ENCODE data around the gene C16orf89. TPM values are rescaled to one million over a fixed set of nuclear protein-coding genes. Genes with fewer than 3 reads are reported as not detected.

Gene C16orf89
- total RNA-seq, 2 donors from 2014 or later: not detected

DNA sequence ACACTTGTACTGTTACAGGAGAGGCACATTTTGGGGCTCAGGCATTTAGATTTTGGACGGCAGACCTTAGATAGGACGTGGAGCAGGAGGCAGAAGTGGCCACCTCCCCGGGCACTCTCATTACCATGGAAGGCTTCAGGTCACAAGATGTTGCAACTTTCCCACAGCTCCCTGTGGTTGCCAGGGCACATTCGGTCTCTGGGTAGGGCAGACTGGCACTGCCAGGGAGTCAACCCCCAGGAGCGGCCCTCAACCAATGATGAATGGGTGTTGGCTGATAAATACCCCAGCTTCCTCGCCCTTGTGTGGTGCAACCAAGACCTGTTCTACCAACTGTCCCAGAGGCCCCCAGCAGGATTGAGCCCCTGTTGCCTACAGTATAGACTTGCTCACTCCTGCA is 43.2 kb downstream of the C16orf89 start:
- DNase-seq (ENCODE audit: low spot score): no peak
- H3K27ac Mint-ChIP-seq: no peak overlapping the region
- no peak overlapping the region for H3K4me3 Mint-ChIP-seq
- no peaks in the 10 kb centered on the region for H3K27me3 Mint-ChIP-seq
- no peaks in the 10 kb centered on the region for H3K4me1 Mint-ChIP-seq (ENCODE audit: low read depth in 2 of 2)
- no peak for ATAC-seq
- no peaks in the 10 kb centered on the region for H3K36me3 Mint-ChIP-seq
- no peaks in the 10 kb centered on the region for H3K9me3 Mint-ChIP-seq

GRCh38 chr16:5020551-5020950 is 45.2 kb downstream of the C16orf89 start:
- Mint-ChIP-seq H3K9me3 (no peaks in the 10 kb centered on the region), H3K4me1 (ENCODE audit: low read depth in 2 of 2) (no peaks in the 10 kb centered on the region), H3K4me3 (no peak overlapping the region), H3K36me3 (no peaks in the 10 kb centered on the region), H3K27me3 (no peaks in the 10 kb centered on the region), H3K27ac (no peak overlapping the region)
- ATAC-seq (no peak), DNase-seq (ENCODE audit: low spot score) (no peak)

DNA sequence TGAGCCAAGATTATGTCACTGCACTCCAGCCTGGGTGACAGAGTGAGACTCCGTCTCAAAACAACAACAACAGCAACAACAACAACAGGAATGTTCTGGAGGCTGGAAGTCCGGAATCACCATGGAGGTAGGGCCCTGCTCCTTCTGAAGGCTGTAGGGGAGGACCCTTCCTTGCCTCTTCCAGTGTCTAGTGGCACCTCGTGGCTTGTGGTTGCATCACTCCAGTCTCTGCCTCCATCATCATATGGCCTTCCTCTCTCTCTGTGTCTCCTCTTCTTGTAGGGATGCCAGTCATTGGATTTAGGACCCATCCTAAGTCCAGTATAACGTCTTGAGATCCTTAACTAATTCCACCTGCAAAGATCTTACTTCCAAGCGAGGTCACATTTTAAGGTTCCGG is 46.0 kb downstream of the C16orf89 start:
- H3K9me3 Mint-ChIP-seq: no peaks in the 10 kb centered on the region
- H3K27me3 Mint-ChIP-seq: no peaks in the 10 kb centered on the region
- ATAC-seq (no peak), DNase-seq (ENCODE audit: low spot score) (no peak)
- H3K4me1 Mint-ChIP-seq (ENCODE audit: low read depth in 2 of 2): no peaks in the 10 kb centered on the region
- H3K36me3 Mint-ChIP-seq: no peaks in the 10 kb centered on the region
- no peak overlapping the region for H3K4me3 Mint-ChIP-seq
- no peak overlapping the region for H3K27ac Mint-ChIP-seq

- no peaks in the 10 kb centered on the region for H3K36me3 Mint-ChIP-seq
- no peak for ATAC-seq
- H3K27ac Mint-ChIP-seq: no peak overlapping the region
- H3K4me3 Mint-ChIP-seq: no peak overlapping the region
- no peaks in the 10 kb centered on the region for H3K9me3 Mint-ChIP-seq
- H3K4me1 Mint-ChIP-seq (ENCODE audit: low read depth in 2 of 2): no peaks in the 10 kb centered on the region
- no peaks in the 10 kb centered on the region for H3K27me3 Mint-ChIP-seq
- DNase-seq (ENCODE audit: low spot score): no peak
These were observed 47.0 kb downstream of the C16orf89 start for GRCh38 chr16:5018793-5019192.

DNA sequence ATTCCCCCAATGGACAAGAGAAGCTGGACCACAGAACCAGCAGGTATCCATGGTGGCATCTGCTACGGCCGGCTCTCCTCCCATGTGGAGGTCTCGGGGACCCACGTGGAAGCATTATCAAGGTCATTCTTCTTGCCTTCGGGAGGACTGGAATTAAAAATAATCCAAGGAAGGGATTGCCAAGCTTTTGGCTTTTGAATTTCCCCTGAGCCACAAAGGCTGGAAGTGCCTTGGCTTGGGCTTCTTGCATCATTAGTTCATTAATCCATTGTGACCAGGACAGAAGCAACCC is 48.1 kb downstream of the C16orf89 start:
- no peaks in the 10 kb centered on the region for H3K27me3 Mint-ChIP-seq
- H3K4me3 Mint-ChIP-seq: no peak overlapping the region
- no peak for DNase-seq (ENCODE audit: low spot score)
- no peak overlapping the region for H3K27ac Mint-ChIP-seq
- ATAC-seq: no peak
- H3K4me1 Mint-ChIP-seq (ENCODE audit: low read depth in 2 of 2): no peaks in the 10 kb centered on the region
- H3K9me3 Mint-ChIP-seq: no peaks in the 10 kb centered on the region
- no peaks in the 10 kb centered on the region for H3K36me3 Mint-ChIP-seq

- Mint-ChIP-seq H3K4me3 (no peak overlapping the region), H3K27ac (no peak overlapping the region), H3K36me3 (no peaks in the 10 kb centered on the region), H3K9me3 (no peaks in the 10 kb centered on the region), H3K4me1 (ENCODE audit: low read depth in 2 of 2) (no peaks in the 10 kb centered on the region), H3K27me3 (peaks cover 0 to under 1% of the 10 kb centered on the region in 2 donors)
- DNase-seq (ENCODE audit: low spot score) (no peak), ATAC-seq (no peak)
These were observed 48.6 kb downstream of the C16orf89 start for GRCh38 chr16:5016967-5017677.

GRCh38 chr16:5015887-5016286 is 49.9 kb downstream of the C16orf89 start:
- H3K4me3 Mint-ChIP-seq: no peak overlapping the region
- peaks cover 2 to 9% of the 10 kb centered on the region in 2 donors for H3K27me3 Mint-ChIP-seq
- H3K27ac Mint-ChIP-seq: no peak overlapping the region
- no peak for ATAC-seq
- H3K9me3 Mint-ChIP-seq: no peaks in the 10 kb centered on the region
- H3K4me1 Mint-ChIP-seq (ENCODE audit: low read depth in 2 of 2): no peaks in the 10 kb centered on the region
- DNase-seq (ENCODE audit: low spot score): no peak
- no peaks in the 10 kb centered on the region for H3K36me3 Mint-ChIP-seq

DNA sequence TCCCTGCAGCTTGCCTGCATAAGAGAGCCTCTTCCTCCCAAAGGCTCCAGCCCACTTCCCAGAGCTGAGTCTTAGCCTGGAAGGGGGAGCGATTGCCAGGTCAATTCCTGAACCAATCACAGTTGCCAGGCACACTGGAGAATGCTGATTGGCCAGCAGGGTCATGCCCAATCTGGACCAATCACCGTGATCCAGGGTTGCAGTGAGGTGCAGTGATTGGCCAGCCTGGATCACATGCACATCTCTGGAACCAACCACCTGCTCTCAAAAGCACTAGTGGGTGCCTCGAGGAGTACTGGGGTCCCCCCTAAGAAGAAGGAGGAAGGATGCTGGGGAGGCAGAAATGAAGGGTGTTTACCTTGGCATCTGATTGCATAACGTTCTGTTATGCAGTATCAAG is 50.4 kb downstream of the C16orf89 start:
- Mint-ChIP-seq H3K27ac (no peak overlapping the region), H3K4me3 (no peak overlapping the region), H3K4me1 (ENCODE audit: low read depth in 2 of 2) (no peaks in the 10 kb centered on the region), H3K9me3 (no peaks in the 10 kb centered on the region), H3K27me3 (peaks cover 2 to 9% of the 10 kb centered on the region in 2 donors), H3K36me3 (no peaks in the 10 kb centered on the region)
- DNase-seq (ENCODE audit: low spot score): no peak
- no peak for ATAC-seq

GRCh38 chr16:5012887-5013286 is 52.9 kb downstream of the C16orf89 start:
- Mint-ChIP-seq H3K27ac (no peak overlapping the region), H3K4me3 (no peak overlapping the region), H3K36me3 (no peaks in the 10 kb centered on the region), H3K4me1 (ENCODE audit: low read depth in 2 of 2) (no peaks in the 10 kb centered on the region), H3K27me3 (peaks cover 7 to 17% of the 10 kb centered on the region in 2 donors), H3K9me3 (no peaks in the 10 kb centered on the region)
- no peak for ATAC-seq
- DNase-seq (ENCODE audit: low spot score): no peak

DNA sequence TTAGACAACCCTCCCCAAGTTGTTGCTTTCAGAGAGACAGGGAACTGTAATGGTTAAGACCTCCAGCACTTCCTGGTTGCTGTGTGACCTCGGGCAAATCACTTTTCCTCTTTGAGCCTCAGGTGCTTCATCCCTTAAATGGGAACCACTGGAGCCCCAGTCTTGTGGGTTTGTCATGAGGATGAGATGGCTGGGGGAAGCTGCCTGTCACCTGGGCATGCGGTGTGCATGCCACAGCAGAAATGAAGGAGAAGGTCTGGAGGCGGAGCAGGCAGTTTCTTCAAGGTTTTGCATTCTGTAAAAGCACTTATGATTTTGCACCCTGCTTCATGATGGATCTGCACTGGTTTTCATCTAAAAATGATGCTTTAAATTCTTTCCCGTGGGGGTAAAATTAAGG is 54.1 kb downstream of the C16orf89 start:
- no peak overlapping the region for H3K27ac Mint-ChIP-seq
- ATAC-seq (no peak), DNase-seq (ENCODE audit: low spot score) (no peak)
- H3K4me1 Mint-ChIP-seq (ENCODE audit: low read depth in 2 of 2): no peaks in the 10 kb centered on the region
- no peaks in the 10 kb centered on the region for H3K36me3 Mint-ChIP-seq
- peaks cover 7 to 17% of the 10 kb centered on the region in 2 donors for H3K27me3 Mint-ChIP-seq
- no peaks in the 10 kb centered on the region for H3K9me3 Mint-ChIP-seq
- no peak overlapping the region for H3K4me3 Mint-ChIP-seq

- ATAC-seq: peak in 1 of 2 donors; percentile 52
- H3K4me1 Mint-ChIP-seq (ENCODE audit: low read depth in 2 of 2): no peaks in the 10 kb centered on the region
These were observed 55.0 kb downstream of the C16orf89 start for GRCh38 chr16:5010576-5011329.

GRCh38 chr16:5008311-5008731 is 57.4 kb downstream of the C16orf89 start:
- H3K36me3 Mint-ChIP-seq: no peaks in the 10 kb centered on the region
- no peaks in the 10 kb centered on the region for H3K9me3 Mint-ChIP-seq
- no peak overlapping the region for H3K4me3 Mint-ChIP-seq
- peaks cover 11 to 17% of the 10 kb centered on the region in 2 donors for H3K27me3 Mint-ChIP-seq
- DNase-seq (ENCODE audit: low spot score) (peak; percentile 51), ATAC-seq (no peak)
- H3K27ac Mint-ChIP-seq: no peak overlapping the region
- no peaks in the 10 kb centered on the region for H3K4me1 Mint-ChIP-seq (ENCODE audit: low read depth in 2 of 2)

More at GRCh38 chr16:5010576-5011329, 55.0 kb downstream of the C16orf89 start:
- Mint-ChIP-seq H3K27me3 (peaks cover 7 to 17% of the 10 kb centered on the region in 2 donors), H3K9me3 (no peaks in the 10 kb centered on the region), H3K4me3 (no peak overlapping the region), H3K36me3 (no peaks in the 10 kb centered on the region), H3K27ac (no peak overlapping the region)
- peak; percentile 55 for DNase-seq (ENCODE audit: low spot score)

- DNase-seq (ENCODE audit: low spot score): no peak
- H3K27ac Mint-ChIP-seq: no peak overlapping the region
- H3K27me3 Mint-ChIP-seq: peaks cover 11 to 17% of the 10 kb centered on the region in 2 donors
- ATAC-seq: no peak
- H3K36me3 Mint-ChIP-seq: no peaks in the 10 kb centered on the region
- H3K9me3 Mint-ChIP-seq: no peaks in the 10 kb centered on the region
- no peaks in the 10 kb centered on the region for H3K4me1 Mint-ChIP-seq (ENCODE audit: low read depth in 2 of 2)
- no peak overlapping the region for H3K4me3 Mint-ChIP-seq
These were observed 58.5 kb downstream of the C16orf89 start for GRCh38 chr16:5007256-5007655.

DNA sequence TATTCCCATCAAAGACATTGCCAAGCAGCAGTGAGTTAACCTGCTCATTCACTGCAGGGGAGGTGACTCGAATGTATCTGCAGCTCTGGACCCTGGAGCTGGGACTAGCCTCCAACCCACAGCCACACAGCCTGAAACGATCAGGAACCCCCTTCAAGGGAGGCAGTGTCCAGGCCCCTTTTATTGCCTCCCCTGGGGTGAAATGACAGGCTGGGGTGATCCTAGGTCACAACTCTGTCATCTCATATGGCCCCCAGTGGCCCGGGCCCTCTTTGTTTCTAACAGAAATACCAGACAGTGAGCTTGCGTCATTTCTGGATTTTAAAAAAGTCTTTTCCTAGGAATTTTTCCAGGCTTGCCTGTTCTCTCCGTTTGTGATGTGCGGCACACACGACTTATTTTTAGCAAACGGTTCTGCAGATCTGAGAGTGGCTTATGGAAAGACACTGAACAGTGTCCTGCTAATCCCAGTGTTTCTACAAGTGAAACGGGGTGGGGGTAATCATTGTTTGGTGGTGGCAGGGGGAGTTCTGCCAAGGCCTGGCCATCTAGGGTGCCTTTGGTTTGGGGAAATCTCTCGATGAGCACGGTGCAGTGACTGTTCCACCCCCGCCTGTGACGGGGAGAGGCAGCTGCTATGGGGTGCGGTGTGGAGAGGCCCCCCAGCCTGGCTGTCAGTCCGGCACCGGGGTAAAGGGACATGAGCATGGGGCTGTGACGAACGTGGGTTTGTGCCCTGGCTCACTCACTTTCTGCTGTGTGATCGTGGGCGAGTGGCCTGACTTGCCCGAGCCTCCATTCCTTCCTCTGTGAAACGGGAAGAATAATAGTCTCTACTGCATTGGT is 59.2 kb downstream of the C16orf89 start:
- Mint-ChIP-seq H3K36me3 (no peaks in the 10 kb centered on the region), H3K9me3 (no peaks in the 10 kb centered on the region), H3K27me3 (peaks cover 10 to 11% of the 10 kb centered on the region in 2 donors), H3K4me3 (no peak overlapping the region), H3K4me1 (ENCODE audit: low read depth in 2 of 2) (no peaks in the 10 kb centered on the region), H3K27ac (no peak overlapping the region)
- DNase-seq (ENCODE audit: low spot score): no peak
- ATAC-seq: no peak

All from natural killer cell treated with Interleukin-12 subunit alpha and Interleukin-12 subunit beta and Interleukin-15 and Interleukin-18, amount 100 ng/mL, for 72 hours (primary cell).